ENCODE measurements around the gene NFYB.

The NFYB gene

DNA sequence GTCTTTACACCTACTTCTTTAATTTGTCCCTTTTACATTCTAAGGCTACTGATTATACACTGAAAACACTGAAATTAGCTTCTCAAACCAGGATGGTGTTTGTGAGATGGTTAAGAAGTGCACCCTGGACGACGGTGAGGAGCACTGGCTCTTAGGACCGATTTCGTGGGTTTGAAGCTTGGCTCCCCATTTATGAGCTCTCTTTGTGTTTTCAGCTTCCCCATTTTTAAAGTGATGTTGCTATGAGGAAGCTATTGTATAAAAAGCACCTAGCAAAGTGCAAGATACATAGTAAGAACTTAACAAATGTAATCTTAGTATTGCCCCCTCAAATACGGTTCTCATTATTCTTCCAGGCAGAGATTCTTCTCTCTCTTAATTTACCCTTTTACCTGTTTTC, 4.7 kb downstream of the NFYB start:
- no peak for FAIRE-seq
- TF ChIP-seq, protein P1, sequence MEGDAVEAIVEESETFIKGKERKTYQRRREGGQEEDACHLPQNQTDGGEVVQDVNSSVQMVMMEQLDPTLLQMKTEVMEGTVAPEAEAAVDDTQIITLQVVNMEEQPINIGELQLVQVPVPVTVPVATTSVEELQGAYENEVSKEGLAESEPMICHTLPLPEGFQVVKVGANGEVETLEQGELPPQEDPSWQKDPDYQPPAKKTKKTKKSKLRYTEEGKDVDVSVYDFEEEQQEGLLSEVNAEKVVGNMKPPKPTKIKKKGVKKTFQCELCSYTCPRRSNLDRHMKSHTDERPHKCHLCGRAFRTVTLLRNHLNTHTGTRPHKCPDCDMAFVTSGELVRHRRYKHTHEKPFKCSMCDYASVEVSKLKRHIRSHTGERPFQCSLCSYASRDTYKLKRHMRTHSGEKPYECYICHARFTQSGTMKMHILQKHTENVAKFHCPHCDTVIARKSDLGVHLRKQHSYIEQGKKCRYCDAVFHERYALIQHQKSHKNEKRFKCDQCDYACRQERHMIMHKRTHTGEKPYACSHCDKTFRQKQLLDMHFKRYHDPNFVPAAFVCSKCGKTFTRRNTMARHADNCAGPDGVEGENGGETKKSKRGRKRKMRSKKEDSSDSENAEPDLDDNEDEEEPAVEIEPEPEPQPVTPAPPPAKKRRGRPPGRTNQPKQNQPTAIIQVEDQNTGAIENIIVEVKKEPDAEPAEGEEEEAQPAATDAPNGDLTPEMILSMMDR (IDR thresholded peaks at IDR 0.05; ENCODE audit: insufficient read depth, missing control alignments), result no peak
- DNase-seq (ENCODE audit: insufficient read length, low spot score), result no peak

DNA sequence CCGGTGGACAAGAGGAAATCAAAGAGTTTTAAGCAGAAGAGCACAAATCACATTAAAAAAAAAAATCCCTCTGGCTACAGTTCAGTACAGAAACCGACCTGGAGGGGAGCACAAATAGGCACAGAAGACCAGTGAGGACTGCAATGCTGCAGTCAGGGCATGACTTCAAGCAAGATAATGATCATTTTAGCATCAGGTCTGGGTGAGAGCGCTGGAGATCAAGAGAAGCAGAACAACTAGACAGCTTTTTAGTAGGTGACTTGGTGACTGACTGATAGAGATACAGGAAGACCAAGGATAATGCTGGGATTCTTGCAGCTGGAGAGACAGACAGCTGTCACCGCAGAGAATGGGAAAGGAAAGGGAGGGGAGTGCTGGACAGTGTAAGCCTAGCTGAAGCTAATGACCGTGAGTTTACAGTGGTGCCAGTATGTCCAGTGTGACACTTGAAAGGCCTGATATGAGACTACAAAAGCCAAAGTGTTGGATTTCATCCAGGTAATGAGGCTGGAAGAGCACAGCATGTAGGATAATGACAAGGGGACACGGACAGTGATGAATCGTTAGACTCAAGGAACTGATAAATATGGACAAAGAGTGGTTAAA, 5.6 kb downstream of the NFYB start:
- DNase-seq (ENCODE audit: insufficient read length, low spot score), result no peak
- TF ChIP-seq, protein P1 (IDR thresholded peaks at IDR 0.05; ENCODE audit: insufficient read depth, missing control alignments), result no peak
- no peak for FAIRE-seq

DNA sequence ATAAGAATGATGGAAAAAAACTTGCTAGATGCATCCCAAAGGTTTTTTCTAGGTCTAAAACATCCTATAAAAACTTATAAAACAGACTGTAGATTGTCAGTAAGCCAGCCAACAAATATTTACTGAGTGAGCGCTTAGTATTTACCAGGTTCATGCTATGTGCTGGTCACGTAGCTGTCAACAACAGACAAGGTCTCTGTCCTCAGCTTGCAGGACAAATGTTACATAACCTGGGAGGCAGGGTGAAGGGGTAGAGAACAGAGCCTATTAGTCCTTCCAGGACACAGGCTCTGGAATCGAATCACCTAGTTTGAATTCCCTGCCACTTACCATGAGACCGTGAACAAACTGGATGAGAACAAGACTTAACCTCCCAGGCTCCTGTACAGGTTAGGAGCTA, 6.4 kb downstream of the NFYB start:
- FAIRE-seq (no peak), DNase-seq (ENCODE audit: insufficient read length, low spot score) (no peak)
- TF ChIP-seq, protein P1 (IDR thresholded peaks at IDR 0.05; ENCODE audit: insufficient read depth, missing control alignments), result no peak

DNA sequence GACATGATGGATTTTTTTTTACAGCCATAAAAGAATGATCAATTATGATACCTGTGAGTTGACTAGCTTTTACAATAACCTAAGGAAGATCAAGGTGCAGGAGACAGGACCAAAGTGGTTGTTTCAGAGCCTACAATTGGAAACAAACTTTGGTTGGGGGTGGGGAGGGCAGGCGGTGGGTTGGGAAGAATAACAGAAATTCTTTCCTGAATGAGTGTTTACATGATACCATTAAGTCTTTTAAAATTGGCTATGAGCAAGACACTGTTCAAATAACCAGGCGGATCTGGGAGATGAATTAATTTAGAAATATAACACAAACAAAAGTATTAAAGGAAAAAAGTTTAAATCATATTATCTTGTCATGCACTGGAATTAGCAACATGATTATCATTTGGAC, 7.2 kb downstream of the NFYB start:
- no peak for DNase-seq (ENCODE audit: insufficient read length, low spot score)
- FAIRE-seq, result no peak
- TF ChIP-seq, protein P1 (IDR thresholded peaks at IDR 0.05; ENCODE audit: insufficient read depth, missing control alignments), result no peak

DNA sequence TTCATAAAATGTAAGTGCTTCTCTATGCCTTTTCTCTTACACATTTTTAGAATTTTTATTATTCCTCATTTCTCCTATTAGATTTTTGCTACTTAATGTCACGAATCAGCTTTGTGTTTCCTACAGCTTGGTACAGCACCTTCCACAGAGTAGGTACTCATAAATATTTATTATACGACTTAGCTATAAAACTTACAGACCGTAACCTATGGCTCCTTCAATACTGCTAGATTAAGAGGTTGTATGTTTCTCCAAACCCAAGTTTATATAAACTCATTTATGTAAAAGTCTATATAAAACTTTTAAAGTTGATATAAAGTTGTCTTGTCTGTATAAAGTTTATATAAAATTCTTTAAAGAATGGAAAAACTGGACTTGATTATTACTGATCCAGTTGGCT, 11.5 kb downstream of the NFYB start:
- FAIRE-seq (no peak), DNase-seq (ENCODE audit: insufficient read length, low spot score) (no peak)
- TF ChIP-seq, protein P1 (IDR thresholded peaks at IDR 0.05; ENCODE audit: insufficient read depth, missing control alignments), result no peak

DNA sequence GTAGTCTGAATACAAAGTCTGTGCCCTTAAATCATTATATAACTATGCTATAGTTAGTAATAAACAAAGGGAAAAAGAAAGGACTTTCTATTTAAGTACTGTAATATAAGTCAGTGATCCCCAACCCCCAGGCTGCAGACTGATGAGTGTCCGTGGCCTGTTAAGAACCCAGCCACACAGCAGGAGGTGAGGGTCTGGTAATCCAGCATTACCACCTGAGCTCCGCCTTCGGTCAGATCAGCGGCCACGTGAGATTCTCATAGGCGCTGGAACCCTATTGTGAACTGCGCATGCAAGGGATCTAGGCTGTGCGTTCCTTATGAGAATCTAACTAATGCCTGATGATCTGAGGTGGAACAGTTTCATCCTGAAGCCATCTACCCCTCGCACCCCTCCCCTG, 15.7 kb downstream of the NFYB start:
- no peak for FAIRE-seq
- TF ChIP-seq, protein P1 (IDR thresholded peaks at IDR 0.05; ENCODE audit: insufficient read depth, missing control alignments), result no peak
- no peak for DNase-seq (ENCODE audit: insufficient read length, low spot score)

DNA sequence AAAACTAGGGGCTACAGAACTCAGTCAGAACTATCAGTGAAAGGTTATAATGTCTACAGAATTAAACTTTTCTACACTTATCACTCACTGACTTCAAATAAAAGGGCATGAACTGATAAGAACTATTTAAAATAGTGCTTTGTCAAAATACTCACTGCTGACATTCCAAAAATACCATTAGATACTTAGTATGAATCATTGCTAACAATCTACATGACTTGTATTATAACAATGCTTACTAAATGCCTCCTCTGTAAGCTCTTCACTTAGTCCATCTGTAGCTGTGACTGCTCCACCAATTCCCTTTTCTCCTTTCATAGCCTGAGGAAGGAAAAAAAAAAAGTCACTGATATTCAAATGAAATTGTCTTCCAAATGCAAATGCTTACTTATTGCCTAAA, 17.0 kb downstream of the NFYB start:
- FAIRE-seq (no peak), DNase-seq (ENCODE audit: insufficient read length, low spot score) (no peak)
- TF ChIP-seq, protein P1 (IDR thresholded peaks at IDR 0.05; ENCODE audit: insufficient read depth, missing control alignments), result no peak
